ENCODE data around the gene TDP1. TPM values are rescaled to one million over a fixed set of nuclear protein-coding genes. Genes with fewer than 3 reads are reported as not detected.

TDP1 gene
- total RNA-seq, 4 donors from 2014 or later, result 2.0 to 5.0 (median 3.8) TPM

DNA sequence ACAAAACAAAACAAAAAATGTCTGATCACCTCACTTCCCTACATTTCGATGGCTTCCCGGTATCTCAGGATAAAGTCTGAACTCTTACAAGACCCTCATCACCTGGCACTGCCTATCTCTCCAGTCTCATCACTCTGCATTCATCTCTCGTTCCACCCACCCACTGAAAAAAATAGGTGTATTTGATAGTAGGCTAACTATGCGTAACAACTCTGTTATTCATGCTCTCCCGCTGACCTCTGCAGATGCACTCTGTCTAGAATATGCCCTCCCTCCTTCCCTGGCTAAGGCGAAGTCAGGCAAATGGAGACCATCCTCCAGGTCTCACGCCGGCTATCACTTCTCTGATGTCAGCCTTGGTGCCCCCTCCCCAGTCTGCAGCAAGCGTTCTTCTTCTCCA is 46.1 kb upstream of the TDP1 start:
- peaks cover 3 to 8% of the 10 kb centered on the region in 2 donors for H3K4me1 ChIP-seq
- H3K27me3 ChIP-seq, result no peaks in the 10 kb centered on the region
- in situ Hi-C loops (cut with MboI; ENCODE audit: low sequenced_read_pairs in 4 of 4), result loop anchor here in 3 of 4 donors (25.0 kb wide), 3 partner anchors 472 to 1247 kb away; no protein-coding TSS in a partner anchor
- intact Hi-C loops (cut with DNase I; ENCODE audit: low total_unique reads), result no loop called here
- H3K27ac ChIP-seq, result no peak overlapping the region
- H3K4me3 ChIP-seq, result no peak overlapping the region
- ATAC-seq, result no peak
- no peaks in the 10 kb centered on the region for H3K36me3 ChIP-seq
- DNase-seq, result no peak
- TF ChIP-seq, protein P1, sequence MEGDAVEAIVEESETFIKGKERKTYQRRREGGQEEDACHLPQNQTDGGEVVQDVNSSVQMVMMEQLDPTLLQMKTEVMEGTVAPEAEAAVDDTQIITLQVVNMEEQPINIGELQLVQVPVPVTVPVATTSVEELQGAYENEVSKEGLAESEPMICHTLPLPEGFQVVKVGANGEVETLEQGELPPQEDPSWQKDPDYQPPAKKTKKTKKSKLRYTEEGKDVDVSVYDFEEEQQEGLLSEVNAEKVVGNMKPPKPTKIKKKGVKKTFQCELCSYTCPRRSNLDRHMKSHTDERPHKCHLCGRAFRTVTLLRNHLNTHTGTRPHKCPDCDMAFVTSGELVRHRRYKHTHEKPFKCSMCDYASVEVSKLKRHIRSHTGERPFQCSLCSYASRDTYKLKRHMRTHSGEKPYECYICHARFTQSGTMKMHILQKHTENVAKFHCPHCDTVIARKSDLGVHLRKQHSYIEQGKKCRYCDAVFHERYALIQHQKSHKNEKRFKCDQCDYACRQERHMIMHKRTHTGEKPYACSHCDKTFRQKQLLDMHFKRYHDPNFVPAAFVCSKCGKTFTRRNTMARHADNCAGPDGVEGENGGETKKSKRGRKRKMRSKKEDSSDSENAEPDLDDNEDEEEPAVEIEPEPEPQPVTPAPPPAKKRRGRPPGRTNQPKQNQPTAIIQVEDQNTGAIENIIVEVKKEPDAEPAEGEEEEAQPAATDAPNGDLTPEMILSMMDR (IDR thresholded peaks at IDR 0.05 in 4 of 5, conservative IDR thresholded peaks at IDR 0.05 in 1 of 5), result no peak
- no peak for TF ChIP-seq POLR2A (IDR thresholded peaks at IDR 0.05)
- no peaks in the 10 kb centered on the region for H3K9me3 ChIP-seq

DNA sequence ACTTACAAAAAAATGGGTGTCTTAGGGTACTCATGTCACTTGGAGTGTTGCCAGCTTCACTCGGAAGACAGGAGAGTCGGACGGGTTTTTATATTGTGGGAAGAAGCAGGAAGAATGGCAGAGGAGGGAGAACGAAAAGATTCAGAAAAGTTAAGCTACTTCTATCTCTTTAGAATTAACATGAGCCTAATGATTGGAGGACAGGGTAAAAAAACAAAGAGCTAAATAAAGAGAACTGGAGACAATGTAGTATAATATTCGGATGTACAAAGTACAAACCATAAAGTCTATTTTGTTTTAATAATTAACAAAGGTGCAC is 45.1 kb upstream of the TDP1 start:
- ATAC-seq (no peak), DNase-seq (no peak)
- Histone ChIP-seq H3K4me3 (no peak overlapping the region), H3K36me3 (no peaks in the 10 kb centered on the region), H3K27me3 (no peaks in the 10 kb centered on the region), H3K9me3 (no peaks in the 10 kb centered on the region), H3K27ac (no peak overlapping the region), H3K4me1 (peaks cover 3 to 11% of the 10 kb centered on the region in 2 donors)
- no peak for TF ChIP-seq POLR2A (IDR thresholded peaks at IDR 0.05)
- TF ChIP-seq, protein P1 (IDR thresholded peaks at IDR 0.05 in 4 of 5, conservative IDR thresholded peaks at IDR 0.05 in 1 of 5), result no peak
- intact Hi-C loops (cut with DNase I; ENCODE audit: low total_unique reads) (loop anchor here (10.0 kb wide), 1 partner anchor 736 kb away; no protein-coding TSS in a partner anchor), in situ Hi-C loops (cut with MboI; ENCODE audit: low sequenced_read_pairs in 4 of 4) (loop anchor here (5.0 to 25.0 kb wide), 8 partner anchors 473 to 1248 kb away; no protein-coding TSS in a partner anchor)

DNA sequence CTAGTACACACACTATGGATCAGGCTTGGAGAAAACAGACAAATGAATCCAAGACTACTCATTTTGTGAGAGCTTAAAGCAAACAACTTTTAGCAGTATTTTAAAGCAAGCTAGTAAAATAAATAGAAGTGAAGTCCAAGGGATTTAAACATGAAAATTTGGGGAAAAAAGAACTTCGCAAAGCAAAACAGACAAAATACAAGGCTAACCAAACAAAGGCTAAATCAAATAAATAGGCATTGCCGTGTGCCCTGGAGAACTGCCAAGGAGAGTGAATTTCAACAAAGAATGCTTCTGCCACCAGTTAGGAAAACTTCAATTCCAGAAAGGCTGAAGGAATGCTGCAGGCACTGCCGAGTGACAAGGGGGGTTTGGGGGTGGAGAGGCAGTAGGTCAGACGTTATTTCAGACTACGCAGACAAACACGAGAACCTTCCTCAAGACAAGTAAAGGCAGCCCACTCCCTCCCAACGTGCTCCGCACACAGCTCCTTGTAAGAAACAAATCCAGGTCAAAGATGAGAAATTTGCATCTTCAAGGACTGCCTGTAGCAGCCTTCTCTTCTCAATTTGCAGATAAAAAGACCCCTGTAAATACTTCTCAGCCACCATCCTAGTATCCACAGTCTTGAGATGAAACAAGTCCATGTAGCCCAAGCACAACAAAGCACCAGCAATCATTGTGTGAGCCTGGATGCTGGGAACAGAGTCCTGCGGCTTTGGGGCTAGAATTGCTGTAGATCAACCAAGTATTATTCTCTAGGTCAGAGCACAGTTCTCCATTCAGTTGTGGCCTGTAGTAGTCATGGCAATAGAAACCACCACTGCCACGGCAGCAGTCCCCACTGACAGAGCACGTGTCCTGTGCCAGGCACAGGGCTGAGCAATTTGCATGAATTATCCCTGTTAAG is 44.5 kb upstream of the TDP1 start:
- intact Hi-C loops (cut with DNase I; ENCODE audit: low total_unique reads) (loop anchor here (10.0 kb wide), 1 partner anchor 736 kb away; no protein-coding TSS in a partner anchor), in situ Hi-C loops (cut with MboI; ENCODE audit: low sequenced_read_pairs in 4 of 4) (loop anchor here (5.0 to 25.0 kb wide), 8 partner anchors 474 to 1249 kb away; no protein-coding TSS in a partner anchor)
- no peaks in the 10 kb centered on the region for H3K36me3 ChIP-seq
- TF ChIP-seq POLR2A (IDR thresholded peaks at IDR 0.05), result no peak
- TF ChIP-seq, protein P1 (IDR thresholded peaks at IDR 0.05 in 4 of 5, conservative IDR thresholded peaks at IDR 0.05 in 1 of 5), result no peak
- peaks cover 3 to 11% of the 10 kb centered on the region in 2 donors for H3K4me1 ChIP-seq
- no peak overlapping the region for H3K27ac ChIP-seq
- H3K9me3 ChIP-seq, result no peaks in the 10 kb centered on the region
- H3K4me3 ChIP-seq, result no peak overlapping the region
- DNase-seq, result no peak
- no peaks in the 10 kb centered on the region for H3K27me3 ChIP-seq
- ATAC-seq, result no peak

DNA sequence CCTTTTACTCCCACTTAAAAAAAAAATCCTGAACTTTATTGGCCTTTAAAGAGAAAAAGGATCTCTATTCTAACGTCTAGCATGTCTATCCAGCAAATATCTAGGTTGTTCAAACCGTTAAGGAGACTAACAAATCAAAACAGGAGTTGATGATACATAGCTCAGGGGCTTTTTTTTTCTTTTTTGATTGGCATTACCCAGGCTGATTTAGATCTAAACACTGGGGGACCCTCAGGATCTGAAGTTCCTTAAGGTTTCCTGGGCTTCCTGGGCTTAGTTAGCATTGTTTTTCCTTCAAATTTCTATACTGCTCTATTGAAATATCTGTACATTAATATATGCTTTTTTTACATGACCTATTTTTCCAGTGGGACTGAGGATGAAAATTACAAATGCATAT is 43.5 kb upstream of the TDP1 start:
- Histone ChIP-seq H3K4me3 (no peak overlapping the region), H3K27ac (no peak overlapping the region), H3K27me3 (no peaks in the 10 kb centered on the region), H3K36me3 (no peaks in the 10 kb centered on the region), H3K9me3 (no peaks in the 10 kb centered on the region), H3K4me1 (peaks cover 3 to 11% of the 10 kb centered on the region in 2 donors)
- no peak for TF ChIP-seq POLR2A (IDR thresholded peaks at IDR 0.05)
- TF ChIP-seq, protein P1 (IDR thresholded peaks at IDR 0.05 in 4 of 5, conservative IDR thresholded peaks at IDR 0.05 in 1 of 5), result no peak
- DNase-seq (no peak), ATAC-seq (no peak)
- intact Hi-C loops (cut with DNase I; ENCODE audit: low total_unique reads), result loop anchor here (10.0 kb wide), 1 partner anchor 737 kb away; no protein-coding TSS in a partner anchor
- in situ Hi-C loops (cut with MboI; ENCODE audit: low sequenced_read_pairs in 4 of 4), result loop anchor here (5.0 to 25.0 kb wide), 8 partner anchors 475 to 1250 kb away; no protein-coding TSS in a partner anchor
